ENCODE measurements around the gene BNIP5.
"Not testable (repeated sequence)": the region's sequence is repeated elsewhere in the genome, so short reads cannot be mapped to it uniquely, and the experiment has no call there.

DNA sequence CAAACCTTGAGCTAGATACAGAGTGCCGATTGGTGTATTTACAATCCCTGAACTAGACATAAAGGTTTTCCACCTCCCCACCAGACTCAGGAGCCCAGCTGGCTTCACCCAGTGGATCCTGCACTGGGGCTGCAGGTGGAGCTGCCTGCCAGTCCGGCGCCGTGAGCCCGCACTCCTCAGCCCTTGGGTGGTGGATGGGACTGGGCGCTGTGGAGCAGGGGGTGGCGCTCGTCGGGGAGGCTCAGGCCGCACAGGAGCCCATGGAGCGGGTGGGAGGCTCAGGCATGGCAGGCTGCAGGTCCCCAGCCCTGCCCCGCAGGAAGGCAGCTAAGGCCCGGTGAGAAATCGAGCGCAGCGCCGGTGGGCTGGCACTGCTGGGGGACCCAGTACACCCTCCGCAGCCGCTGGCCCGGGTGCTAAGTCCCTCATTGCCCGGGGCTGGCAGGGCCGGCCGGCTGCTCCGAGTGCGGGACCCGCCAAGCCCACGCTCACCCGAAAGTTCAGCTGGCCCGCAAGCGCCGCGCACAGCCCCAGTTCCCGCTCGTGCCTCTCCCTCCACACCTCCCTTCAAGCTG, 27.5 kb upstream of the BNIP5 start:
- not testable (repeated sequence) for TF ChIP-seq EZH2 (IDR thresholded peaks at IDR 0.05); POLR2AphosphoS5 (IDR thresholded peaks at IDR 0.05; ENCODE audit: borderline replicate concordance, low read depth, low read length); FOXP2 (optimal IDR thresholded peaks at IDR 0.05; ENCODE audit: control extremely low read depth, extremely low read length, insufficient read depth)
